ENCODE measurements around the gene GDAP1L1. TPM values are rescaled to one million over a fixed set of nuclear protein-coding genes. Genes with fewer than 3 reads are reported as not detected.

Gene GDAP1L1
- total RNA-seq, 4 donors from 2014 or later = 0.23 to 0.83 TPM; not detected in 2

GRCh38 chr20:44219170-44219730 lies 27.9 kb upstream of the GDAP1L1 start:
- H3K4me3 ChIP-seq = no peak overlapping the region
- H3K9me3 ChIP-seq = no peaks in the 10 kb centered on the region
- WGBS = 68% methylated on average over 5 of the region's 5 CpGs
- DNase-seq (ENCODE audit: extremely low spot score) = no peak
- no peak overlapping the region for H3K27ac ChIP-seq (replicated peaks in 1 of 4)
- no peaks in the 10 kb centered on the region for H3K27me3 ChIP-seq
- H3K4me1 ChIP-seq = peaks cover 0 to 27% (median 14%) of the 10 kb centered on the region in 4 donors
- intact Hi-C loops (cut with DNase I) = loop anchor here (10.0 kb wide), 5 partner anchors 166 to 666 kb away; partner anchors contain the start of genes SERINC3 and YWHAB
- H3K36me3 ChIP-seq = peaks cover 0 to 19% (median 4%) of the 10 kb centered on the region in 4 donors
- TF ChIP-seq POLR2A (IDR thresholded peaks at IDR 0.05; ENCODE audit: low read depth) (no peak), EP300 (IDR thresholded peaks at IDR 0.05) (no peak), POLR2AphosphoS5 (IDR thresholded peaks at IDR 0.05) (no peak)
- TF ChIP-seq, protein P1, sequence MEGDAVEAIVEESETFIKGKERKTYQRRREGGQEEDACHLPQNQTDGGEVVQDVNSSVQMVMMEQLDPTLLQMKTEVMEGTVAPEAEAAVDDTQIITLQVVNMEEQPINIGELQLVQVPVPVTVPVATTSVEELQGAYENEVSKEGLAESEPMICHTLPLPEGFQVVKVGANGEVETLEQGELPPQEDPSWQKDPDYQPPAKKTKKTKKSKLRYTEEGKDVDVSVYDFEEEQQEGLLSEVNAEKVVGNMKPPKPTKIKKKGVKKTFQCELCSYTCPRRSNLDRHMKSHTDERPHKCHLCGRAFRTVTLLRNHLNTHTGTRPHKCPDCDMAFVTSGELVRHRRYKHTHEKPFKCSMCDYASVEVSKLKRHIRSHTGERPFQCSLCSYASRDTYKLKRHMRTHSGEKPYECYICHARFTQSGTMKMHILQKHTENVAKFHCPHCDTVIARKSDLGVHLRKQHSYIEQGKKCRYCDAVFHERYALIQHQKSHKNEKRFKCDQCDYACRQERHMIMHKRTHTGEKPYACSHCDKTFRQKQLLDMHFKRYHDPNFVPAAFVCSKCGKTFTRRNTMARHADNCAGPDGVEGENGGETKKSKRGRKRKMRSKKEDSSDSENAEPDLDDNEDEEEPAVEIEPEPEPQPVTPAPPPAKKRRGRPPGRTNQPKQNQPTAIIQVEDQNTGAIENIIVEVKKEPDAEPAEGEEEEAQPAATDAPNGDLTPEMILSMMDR (IDR thresholded peaks at IDR 0.05) = no peak

DNA sequence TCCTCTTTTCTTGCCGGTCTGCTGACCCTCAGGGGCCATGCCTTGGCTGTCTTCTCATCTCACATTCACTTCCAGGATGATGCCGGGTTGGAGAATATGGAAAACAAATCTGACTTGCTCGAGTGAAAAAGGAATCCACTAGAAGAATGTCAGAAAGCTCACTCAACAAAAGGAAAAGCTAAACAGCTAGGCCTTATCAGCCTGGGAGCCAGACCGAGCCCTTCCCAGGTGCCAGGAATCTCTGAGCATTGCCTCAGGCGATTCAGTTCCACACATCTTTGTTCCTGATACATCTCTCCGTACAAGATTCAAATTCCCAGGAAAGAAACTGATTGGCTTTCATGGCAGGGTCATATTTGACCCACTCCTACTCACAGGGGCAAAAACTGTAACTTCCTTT lies 27.3 kb upstream of the GDAP1L1 start:
- no peak overlapping the region for H3K27ac ChIP-seq (replicated peaks in 1 of 4)
- H3K4me1 ChIP-seq = peaks cover 0 to 24% (median 14%) of the 10 kb centered on the region in 4 donors
- H3K27me3 ChIP-seq = no peaks in the 10 kb centered on the region
- no peak for DNase-seq (ENCODE audit: extremely low spot score)
- no peak overlapping the region for H3K4me3 ChIP-seq
- no peak for TF ChIP-seq EP300 (IDR thresholded peaks at IDR 0.05)
- no peak for TF ChIP-seq POLR2AphosphoS5 (IDR thresholded peaks at IDR 0.05)
- TF ChIP-seq, protein P1 (IDR thresholded peaks at IDR 0.05) = no peak
- TF ChIP-seq POLR2A (IDR thresholded peaks at IDR 0.05; ENCODE audit: low read depth) = no peak
- intact Hi-C loops (cut with DNase I) = loop anchor here (10.0 kb wide), 5 partner anchors 165 to 665 kb away; partner anchors contain the start of genes SERINC3 and YWHAB
- no peaks in the 10 kb centered on the region for H3K9me3 ChIP-seq
- 60% methylated on average over 6 of the region's 6 CpGs for WGBS
- peaks cover 0 to 19% (median 4%) of the 10 kb centered on the region in 4 donors for H3K36me3 ChIP-seq

GRCh38 chr20:44221368-44221954 lies 25.6 kb upstream of the GDAP1L1 start:
- Histone ChIP-seq H3K36me3 (peaks cover 0 to 14% (median 7%) of the 10 kb centered on the region in 4 donors), H3K27ac (replicated peaks in 1 of 4) (no peak overlapping the region), H3K27me3 (no peaks in the 10 kb centered on the region), H3K4me1 (peaks cover 0 to 18% (median 14%) of the 10 kb centered on the region in 4 donors), H3K9me3 (no peaks in the 10 kb centered on the region), H3K4me3 (no peak overlapping the region)
- no peak for TF ChIP-seq POLR2A (IDR thresholded peaks at IDR 0.05; ENCODE audit: low read depth)
- TF ChIP-seq POLR2AphosphoS5 (IDR thresholded peaks at IDR 0.05) = no peak
- no peak for TF ChIP-seq EP300 (IDR thresholded peaks at IDR 0.05)
- TF ChIP-seq, protein P1 (IDR thresholded peaks at IDR 0.05) = no peak
- WGBS = 83% methylated on average over 3 of the region's 3 CpGs
- DNase-seq (ENCODE audit: extremely low spot score) = no peak
- intact Hi-C loops (cut with DNase I) = no loop called here

- Histone ChIP-seq H3K4me3 (no peak overlapping the region), H3K27ac (replicated peaks in 1 of 4) (no peak overlapping the region), H3K9me3 (no peaks in the 10 kb centered on the region), H3K36me3 (peaks cover 0 to 11% (median 7%) of the 10 kb centered on the region in 4 donors), H3K4me1 (peaks cover 0 to 16% (median 13%) of the 10 kb centered on the region in 4 donors), H3K27me3 (no peaks in the 10 kb centered on the region)
- 98% methylated on average over 5 of the region's 5 CpGs for WGBS
- TF ChIP-seq POLR2AphosphoS5 (IDR thresholded peaks at IDR 0.05) = no peak
- TF ChIP-seq EP300 (IDR thresholded peaks at IDR 0.05) = no peak
- TF ChIP-seq, protein P1 (IDR thresholded peaks at IDR 0.05) = no peak
- no peak for TF ChIP-seq POLR2A (IDR thresholded peaks at IDR 0.05; ENCODE audit: low read depth)
- DNase-seq (ENCODE audit: extremely low spot score) = no peak
- intact Hi-C loops (cut with DNase I) = no loop called here
Measured at GRCh38 chr20:44222027-44222426, 25.1 kb upstream of the GDAP1L1 start.
